Tibial nerve (tissue), 4 donors: Measurements from ENCODE around the gene TLR9. TPM values are rescaled to one million over a fixed set of nuclear protein-coding genes. Genes with fewer than 3 reads are reported as not detected.

ENCODE experiments used
- DNase-seq, 2 donors: peaks; one replicate each; pipeline ENCODE4 v3.0.0-alpha.2; 2019; ENCODE audit warnings: low spot score in 2 of 2
- H3K27ac ChIP-seq, 4 donors: fragments of 200-600 bp; sonication (generic) in 3 of 4; one replicate each; pipeline ENCODE4 v1.5.1; 2017 to 2019; ENCODE audit warnings: mild to moderate bottlenecking in 1 of 4
- H3K27me3 ChIP-seq, 2 donors: fragments of 200-600 bp; sonication (generic) in 1 of 2; one replicate each; pipeline versions ENCODE4 v1.5.1 to v1.6.0; 2017 to 2019
- H3K36me3 ChIP-seq, 3 donors: fragments of 200-600 bp; sonication (generic); one replicate each; pipeline ENCODE4 v1.5.1; 2018 to 2019
- H3K4me1 ChIP-seq, 4 donors: fragments of 200-600 bp; sonication (generic) in 3 of 4; one replicate each; pipeline ENCODE4 v1.5.1; 2017 to 2019
- H3K4me3 ChIP-seq, 4 donors: fragments of 200-600 bp; sonication (generic) in 3 of 4; one replicate each; pipeline ENCODE4 v1.5.1; 2017 to 2019; ENCODE audit warnings: mild to moderate bottlenecking in 1 of 4, moderate library complexity in 1 of 4
- H3K9me3 ChIP-seq, 4 donors: fragments of 200-600 bp; sonication (generic) in 3 of 4; one replicate each; pipeline ENCODE4 v1.5.1; 2017 to 2019
- EP300 ChIP-seq, 2 donors: sonication (generic); formaldehyde crosslinking; IDR thresholded peaks; one replicate each; pipeline ENCODE4 v1.6.1; 2017; ENCODE audit warnings: antibody characterized with exemption in 2 of 2, mild to moderate bottlenecking in 1 of 2
- POLR2A ChIP-seq, 2 donors: fragments of 450-650 bp; IDR thresholded peaks; one replicate each; pipeline ENCODE4 v1.6.1; 2017; ENCODE audit warnings: antibody characterized with exemption in 2 of 2, mild to moderate bottlenecking in 2 of 2, moderate library complexity in 2 of 2
- WGBS, 2 donors: methylation state at CpG; one replicate each; pipeline ENCODE4 v1.1.5; 2018; 5-methylcytosine and 5-hydroxymethylcytosine counted together
- total RNA-seq, 4 donors: library from RNA; depleted of rRNA; stranded (reverse); fragments of >200 nt; gene quantifications; one replicate each; pipeline ENCODE4 v1.1.0, GENCODE V29; 2016
- TF ChIP-seq, protein P1 (sequence below), 5 experiments: fragments of 200-600 bp in 3 of 5; fragments of 450-650 bp in 2 of 5; sonication (generic) in 3 of 5; IDR thresholded peaks; one replicate each; pipeline ENCODE4 v1.5.1; 2016 to 2019; ENCODE audit warnings: antibody characterized with exemption in 5 of 5, mild to moderate bottlenecking in 3 of 5, moderate library complexity in 2 of 5

The TLR9 gene
- total RNA-seq, 4 donors from 2014 or later = 0.30 to 0.39 TPM; not detected in 2

DNA sequence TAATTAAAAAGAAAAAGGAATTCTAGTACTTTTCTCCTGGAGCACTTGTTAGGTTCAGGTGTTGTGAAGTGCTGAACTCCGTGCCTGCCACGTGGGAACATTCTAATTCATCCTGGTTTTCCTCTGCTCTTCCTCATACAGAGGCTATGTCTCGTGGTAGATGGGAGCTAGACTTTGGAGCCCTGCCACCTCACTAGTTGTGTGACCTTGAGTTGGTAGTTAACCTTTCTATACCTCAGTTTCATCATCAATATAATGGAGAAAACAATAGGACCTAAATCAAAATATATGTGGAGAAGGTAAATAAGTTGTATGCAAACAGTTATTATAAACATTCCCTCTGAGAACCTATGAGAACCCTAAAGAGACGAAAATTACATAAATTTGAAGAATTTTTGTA is 16.9 kb downstream of the TLR9 start:
- Histone ChIP-seq H3K27ac (no peak overlapping the region), H3K4me3 (no peak overlapping the region), H3K4me1 (no peaks in the 10 kb centered on the region), H3K36me3 (peaks cover 6 to 100% (median 30%) of the 10 kb centered on the region in 3 donors), H3K9me3 (no peaks in the 10 kb centered on the region), H3K27me3 (no peaks in the 10 kb centered on the region)
- WGBS, 2 donors = 88 to 92% methylated on average over 4 of the region's 4 CpGs
- TF ChIP-seq POLR2A (IDR thresholded peaks at IDR 0.05) = no peak
- TF ChIP-seq, protein P1, sequence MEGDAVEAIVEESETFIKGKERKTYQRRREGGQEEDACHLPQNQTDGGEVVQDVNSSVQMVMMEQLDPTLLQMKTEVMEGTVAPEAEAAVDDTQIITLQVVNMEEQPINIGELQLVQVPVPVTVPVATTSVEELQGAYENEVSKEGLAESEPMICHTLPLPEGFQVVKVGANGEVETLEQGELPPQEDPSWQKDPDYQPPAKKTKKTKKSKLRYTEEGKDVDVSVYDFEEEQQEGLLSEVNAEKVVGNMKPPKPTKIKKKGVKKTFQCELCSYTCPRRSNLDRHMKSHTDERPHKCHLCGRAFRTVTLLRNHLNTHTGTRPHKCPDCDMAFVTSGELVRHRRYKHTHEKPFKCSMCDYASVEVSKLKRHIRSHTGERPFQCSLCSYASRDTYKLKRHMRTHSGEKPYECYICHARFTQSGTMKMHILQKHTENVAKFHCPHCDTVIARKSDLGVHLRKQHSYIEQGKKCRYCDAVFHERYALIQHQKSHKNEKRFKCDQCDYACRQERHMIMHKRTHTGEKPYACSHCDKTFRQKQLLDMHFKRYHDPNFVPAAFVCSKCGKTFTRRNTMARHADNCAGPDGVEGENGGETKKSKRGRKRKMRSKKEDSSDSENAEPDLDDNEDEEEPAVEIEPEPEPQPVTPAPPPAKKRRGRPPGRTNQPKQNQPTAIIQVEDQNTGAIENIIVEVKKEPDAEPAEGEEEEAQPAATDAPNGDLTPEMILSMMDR (IDR thresholded peaks at IDR 0.05) = no peak
- DNase-seq = no peak

DNA sequence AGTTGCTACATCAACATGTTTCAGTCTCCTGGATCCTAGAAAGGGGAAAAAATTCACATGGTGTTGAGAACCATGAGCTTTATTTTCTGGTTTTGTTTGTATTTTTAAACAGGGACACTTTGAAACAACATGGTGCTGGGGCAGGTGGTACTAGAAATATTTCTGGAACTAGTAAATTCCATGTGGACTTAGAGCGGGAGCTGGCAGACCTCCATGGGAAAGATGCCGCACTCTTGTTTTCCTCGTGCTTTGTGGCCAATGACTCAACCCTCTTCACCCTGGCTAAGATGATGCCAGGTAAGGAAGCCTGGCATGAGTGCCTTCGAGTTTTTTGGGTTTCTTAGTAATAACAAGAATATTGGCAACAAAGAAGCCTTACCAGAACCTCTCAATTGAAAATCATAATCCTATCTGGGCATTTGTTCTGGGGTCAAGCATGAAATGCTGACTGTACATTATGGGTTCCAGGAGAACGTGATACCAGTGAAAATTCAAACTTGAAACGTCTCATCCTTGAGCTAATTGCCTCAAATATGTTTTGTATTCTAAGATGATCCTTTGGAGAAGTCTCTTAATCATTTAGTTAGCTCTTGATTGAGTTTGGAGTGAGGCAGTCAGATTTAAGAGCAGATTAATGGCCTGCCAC is 19.6 kb downstream of the TLR9 start:
- H3K9me3 ChIP-seq = no peaks in the 10 kb centered on the region
- H3K4me3 ChIP-seq = no peak overlapping the region
- no peak overlapping the region for H3K27ac ChIP-seq
- no peaks in the 10 kb centered on the region for H3K27me3 ChIP-seq
- 87 to 91% methylated on average over 6 of the region's 6 CpGs for WGBS, 2 donors
- H3K36me3 ChIP-seq = peaks cover 4 to 94% (median 10%) of the 10 kb centered on the region in 3 donors
- peaks cover 0 to 17% (median 2%) of the 10 kb centered on the region in 4 donors for H3K4me1 ChIP-seq
- TF ChIP-seq, protein P1 (IDR thresholded peaks at IDR 0.05) = no peak
- TF ChIP-seq EP300 (IDR thresholded peaks at IDR 0.05) = no peak
- TF ChIP-seq POLR2A (IDR thresholded peaks at IDR 0.05) = no peak
- DNase-seq = no peak

DNA sequence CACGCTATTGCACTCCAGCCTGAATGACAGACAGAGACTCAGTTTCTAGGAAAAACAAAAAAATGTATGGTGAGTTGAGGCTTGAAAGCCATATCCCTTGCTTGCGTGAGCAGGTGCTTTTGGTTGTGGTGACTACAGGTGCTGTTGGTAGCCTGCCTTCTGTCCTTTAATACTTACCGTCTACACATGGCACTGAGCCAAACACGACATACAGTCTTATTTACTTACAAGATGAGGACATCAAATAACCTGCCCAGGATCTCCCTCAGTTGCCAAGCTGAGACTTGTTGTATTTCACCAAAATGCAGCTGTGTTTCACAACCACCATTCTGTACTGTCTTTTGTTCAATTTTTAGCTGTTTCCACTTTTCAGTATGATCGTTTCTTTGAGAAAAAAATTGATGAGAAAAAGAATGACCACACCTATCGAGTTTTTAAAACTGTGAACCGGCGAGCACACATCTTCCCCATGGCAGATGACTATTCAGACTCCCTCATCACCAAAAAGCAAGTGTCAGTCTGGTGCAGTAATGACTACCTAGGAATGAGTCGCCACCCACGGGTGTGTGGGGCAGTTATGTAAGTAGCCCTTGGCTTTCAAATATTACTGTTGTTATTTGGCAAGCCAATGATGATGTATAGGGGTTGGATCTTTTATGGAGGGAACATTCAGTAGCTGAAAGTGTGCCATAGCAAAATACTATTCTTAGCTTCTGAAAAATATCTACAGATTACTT is 20.9 kb downstream of the TLR9 start:
- Histone ChIP-seq H3K27me3 (no peaks in the 10 kb centered on the region), H3K36me3 (peaks cover 0 to 80% (median 10%) of the 10 kb centered on the region in 3 donors), H3K4me1 (peaks cover 0 to 30% (median 4%) of the 10 kb centered on the region in 4 donors), H3K4me3 (no peak overlapping the region), H3K9me3 (no peaks in the 10 kb centered on the region), H3K27ac (no peak overlapping the region)
- WGBS, 2 donors = 78 to 82% methylated on average over 10 of the region's 10 CpGs
- DNase-seq = no peak
- TF ChIP-seq, protein P1 (IDR thresholded peaks at IDR 0.05) = no peak
- no peak for TF ChIP-seq POLR2A (IDR thresholded peaks at IDR 0.05)
- no peak for TF ChIP-seq EP300 (IDR thresholded peaks at IDR 0.05)

DNA sequence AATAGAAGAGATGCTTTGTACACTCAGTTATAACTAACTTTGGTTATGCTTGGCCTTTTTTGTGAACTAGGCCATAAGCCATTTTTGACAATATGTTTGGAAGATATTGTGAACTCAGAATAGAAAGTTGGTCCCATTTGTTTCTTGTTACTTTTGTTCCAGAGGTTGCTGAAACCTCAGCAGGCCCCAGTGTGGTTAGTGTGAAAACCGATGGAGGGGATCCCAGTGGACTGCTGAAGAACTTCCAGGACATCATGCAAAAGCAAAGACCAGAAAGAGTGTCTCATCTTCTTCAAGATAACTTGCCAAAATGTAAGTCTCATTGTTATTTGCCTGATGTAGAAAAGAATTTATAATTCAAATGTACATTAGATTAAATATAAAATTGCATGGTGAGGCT is 21.7 kb downstream of the TLR9 start:
- 64 to 74% methylated on average over 1 of the region's 1 CpG for WGBS, 2 donors

More for the DNA sequence above, 21.7 kb downstream of the TLR9 start:
- no peak overlapping the region for H3K4me3 ChIP-seq
- H3K9me3 ChIP-seq = no peaks in the 10 kb centered on the region
- H3K4me1 ChIP-seq = peaks cover 0 to 38% (median 11%) of the 10 kb centered on the region in 4 donors
- peaks cover 0 to 72% (median 10%) of the 10 kb centered on the region in 3 donors for H3K36me3 ChIP-seq
- H3K27ac ChIP-seq = no peak overlapping the region
- H3K27me3 ChIP-seq = no peaks in the 10 kb centered on the region
- DNase-seq = no peak
- TF ChIP-seq EP300 (IDR thresholded peaks at IDR 0.05) = no peak
- TF ChIP-seq, protein P1 (IDR thresholded peaks at IDR 0.05) = no peak
